ENCODE results near the gene IP6K2. TPM values are rescaled to one million over a fixed set of nuclear protein-coding genes. Genes with fewer than 3 reads are reported as not detected.

The IP6K2 gene
- total RNA-seq, 1 donor from 2014 or later, result 182 TPM

DNA sequence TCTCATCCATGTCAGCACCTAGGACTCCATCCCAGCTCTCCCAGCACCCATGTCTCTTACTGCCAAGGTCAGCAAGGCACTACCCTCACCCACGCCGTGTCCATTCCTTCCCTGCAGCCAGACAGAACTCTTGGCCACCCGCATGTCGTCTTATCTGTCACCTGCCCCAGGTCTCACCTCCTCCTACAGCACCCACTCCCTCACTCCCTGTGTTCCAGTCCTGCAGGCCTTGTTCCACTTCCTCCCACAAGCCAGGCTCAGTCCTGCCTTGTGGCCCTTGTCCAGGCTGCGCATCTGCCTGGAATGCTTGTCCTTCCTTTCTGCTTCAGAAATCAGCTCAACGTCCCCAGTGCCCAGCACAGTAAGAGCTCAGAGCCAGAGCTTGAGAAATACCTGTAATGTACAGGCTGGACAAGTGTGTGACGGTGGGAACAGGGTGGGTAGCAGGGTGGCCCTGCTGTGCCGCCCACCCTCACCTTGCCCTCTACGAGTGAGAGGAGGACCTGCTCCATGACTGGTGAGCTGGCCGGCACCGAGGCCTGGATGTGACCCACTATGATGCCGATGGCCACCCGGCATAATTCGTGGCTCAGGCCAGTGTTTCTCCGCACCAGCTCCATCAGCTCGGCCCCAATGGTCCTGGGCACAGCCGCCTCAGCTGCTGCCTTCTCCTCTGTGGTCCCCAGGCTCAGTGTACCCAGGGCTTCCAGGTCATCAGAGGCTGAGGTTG is 36.0 kb downstream of the IP6K2 start:
- H3K27ac Mint-ChIP-seq (ENCODE audit: unreplicated experiment), result peak overlapping the region; percentile 35
- DNase-seq, result no peak
- H3K4me3 Mint-ChIP-seq (ENCODE audit: unreplicated experiment), result no peak overlapping the region
- H3K36me3 Mint-ChIP-seq (ENCODE audit: unreplicated experiment), result peaks cover 8% of the 10 kb centered on the region
- H3K27me3 Mint-ChIP-seq (ENCODE audit: unreplicated experiment), result peaks cover 5% of the 10 kb centered on the region
- peaks cover under 1% of the 10 kb centered on the region for H3K9me3 Mint-ChIP-seq (ENCODE audit: unreplicated experiment)
- TF ChIP-seq, protein P1, sequence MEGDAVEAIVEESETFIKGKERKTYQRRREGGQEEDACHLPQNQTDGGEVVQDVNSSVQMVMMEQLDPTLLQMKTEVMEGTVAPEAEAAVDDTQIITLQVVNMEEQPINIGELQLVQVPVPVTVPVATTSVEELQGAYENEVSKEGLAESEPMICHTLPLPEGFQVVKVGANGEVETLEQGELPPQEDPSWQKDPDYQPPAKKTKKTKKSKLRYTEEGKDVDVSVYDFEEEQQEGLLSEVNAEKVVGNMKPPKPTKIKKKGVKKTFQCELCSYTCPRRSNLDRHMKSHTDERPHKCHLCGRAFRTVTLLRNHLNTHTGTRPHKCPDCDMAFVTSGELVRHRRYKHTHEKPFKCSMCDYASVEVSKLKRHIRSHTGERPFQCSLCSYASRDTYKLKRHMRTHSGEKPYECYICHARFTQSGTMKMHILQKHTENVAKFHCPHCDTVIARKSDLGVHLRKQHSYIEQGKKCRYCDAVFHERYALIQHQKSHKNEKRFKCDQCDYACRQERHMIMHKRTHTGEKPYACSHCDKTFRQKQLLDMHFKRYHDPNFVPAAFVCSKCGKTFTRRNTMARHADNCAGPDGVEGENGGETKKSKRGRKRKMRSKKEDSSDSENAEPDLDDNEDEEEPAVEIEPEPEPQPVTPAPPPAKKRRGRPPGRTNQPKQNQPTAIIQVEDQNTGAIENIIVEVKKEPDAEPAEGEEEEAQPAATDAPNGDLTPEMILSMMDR (IDR thresholded peaks at IDR 0.05; ENCODE audit: partially characterized antibody, unreplicated experiment), result no peak
- peaks cover 12% of the 10 kb centered on the region for H3K4me1 Mint-ChIP-seq (ENCODE audit: low read depth, unreplicated experiment)

DNA sequence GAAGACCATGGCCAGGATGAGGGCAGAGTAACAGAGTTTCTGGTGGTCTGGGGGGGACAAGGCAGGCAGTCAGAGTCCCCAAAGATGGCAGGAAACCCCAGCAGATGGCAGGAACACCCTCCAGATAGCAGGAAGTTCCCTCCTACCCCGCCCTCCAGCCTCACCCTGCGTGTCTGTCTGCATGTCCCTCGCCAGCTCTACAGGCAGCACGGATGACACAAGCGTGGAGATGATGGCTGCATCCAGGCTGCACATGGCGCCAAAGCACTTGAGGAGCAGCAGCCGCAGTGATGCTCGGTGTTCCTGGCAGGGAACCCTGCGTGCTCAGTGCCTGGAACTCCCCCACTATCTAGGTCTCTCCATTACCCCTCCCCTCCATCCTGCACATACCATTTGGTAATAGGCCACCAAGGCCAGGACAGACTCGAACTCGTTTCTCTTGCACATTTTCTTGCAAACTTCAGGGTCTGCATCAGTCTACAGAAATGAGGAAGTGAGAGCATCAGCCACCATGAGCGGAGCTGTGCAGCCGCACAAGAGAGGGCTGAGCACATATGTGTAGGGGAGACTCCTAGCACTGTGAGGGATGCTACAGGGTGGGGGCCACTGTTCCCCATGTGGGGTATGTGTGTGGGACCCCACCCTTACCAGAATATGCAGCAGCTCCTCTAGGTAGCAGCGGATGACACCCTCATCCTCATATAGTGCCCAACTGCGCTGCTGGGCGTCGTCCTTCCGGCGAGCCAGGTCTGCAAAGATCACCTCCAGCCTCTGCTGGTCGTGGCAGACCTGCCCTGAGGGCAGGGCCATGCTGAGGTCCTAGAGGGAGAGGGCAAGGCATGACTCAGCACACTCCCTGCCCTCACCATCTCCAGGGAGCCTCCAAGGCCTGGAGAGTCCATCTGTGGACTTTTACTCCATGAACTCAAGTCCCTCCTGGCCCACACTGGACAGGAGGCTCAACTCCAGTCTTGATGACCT is 37.3 kb downstream of the IP6K2 start:
- H3K9me3 Mint-ChIP-seq (ENCODE audit: unreplicated experiment), result no peaks in the 10 kb centered on the region
- H3K27me3 Mint-ChIP-seq (ENCODE audit: unreplicated experiment), result peaks cover 1% of the 10 kb centered on the region
- H3K27ac Mint-ChIP-seq (ENCODE audit: unreplicated experiment), result no peak overlapping the region
- DNase-seq, result no peak
- TF ChIP-seq, protein P1 (IDR thresholded peaks at IDR 0.05; ENCODE audit: partially characterized antibody, unreplicated experiment), result no peak
- H3K4me1 Mint-ChIP-seq (ENCODE audit: low read depth, unreplicated experiment), result peaks cover 11% of the 10 kb centered on the region
- peaks cover 12% of the 10 kb centered on the region for H3K36me3 Mint-ChIP-seq (ENCODE audit: unreplicated experiment)
- H3K4me3 Mint-ChIP-seq (ENCODE audit: unreplicated experiment), result no peak overlapping the region

DNA sequence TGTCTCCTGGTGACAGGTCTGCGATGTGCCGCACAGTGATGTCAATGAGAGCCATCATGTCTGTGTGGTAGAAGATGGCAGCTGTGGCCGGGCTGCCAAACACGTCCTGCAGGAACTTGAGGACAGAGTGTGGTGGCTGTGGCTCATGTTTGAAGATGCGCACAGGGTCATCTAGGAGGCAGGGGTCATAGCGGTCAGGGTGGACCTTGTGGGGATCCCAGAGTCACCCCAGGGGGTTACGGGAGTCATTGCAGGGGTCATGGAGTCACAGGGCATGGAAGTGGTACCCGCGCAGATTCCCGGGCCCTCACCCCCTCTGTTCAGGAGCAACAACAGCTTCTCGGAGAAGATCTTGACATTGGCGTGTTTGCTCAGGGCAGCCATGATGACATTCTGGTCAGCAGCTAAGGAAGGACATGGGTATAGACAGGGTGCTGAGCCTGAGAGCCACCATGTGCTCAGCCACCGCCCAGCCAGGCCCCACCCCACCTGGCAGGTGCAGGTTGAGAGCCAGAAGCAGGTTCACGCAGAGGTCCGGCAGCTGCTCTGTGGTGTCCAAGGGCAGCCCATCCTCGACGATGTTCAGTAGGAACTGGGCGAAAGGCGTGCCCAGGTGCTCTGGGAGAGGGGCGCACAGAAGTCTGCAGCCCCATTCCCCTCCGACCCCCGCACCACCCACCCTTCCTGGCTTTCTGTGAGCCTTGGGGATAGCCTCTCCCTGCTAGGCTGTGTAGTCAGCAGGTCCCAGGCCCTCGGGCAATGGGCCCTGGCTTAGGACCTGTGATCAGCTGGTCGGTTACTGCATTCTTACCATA is 38.2 kb downstream of the IP6K2 start:
- peaks cover 4% of the 10 kb centered on the region for H3K4me1 Mint-ChIP-seq (ENCODE audit: low read depth, unreplicated experiment)
- no peak overlapping the region for H3K27ac Mint-ChIP-seq (ENCODE audit: unreplicated experiment)
- no peaks in the 10 kb centered on the region for H3K9me3 Mint-ChIP-seq (ENCODE audit: unreplicated experiment)
- peaks cover 1% of the 10 kb centered on the region for H3K27me3 Mint-ChIP-seq (ENCODE audit: unreplicated experiment)
- DNase-seq, result no peak
- H3K36me3 Mint-ChIP-seq (ENCODE audit: unreplicated experiment), result peaks cover 12% of the 10 kb centered on the region
- TF ChIP-seq, protein P1 (IDR thresholded peaks at IDR 0.05; ENCODE audit: partially characterized antibody, unreplicated experiment), result no peak
- no peak overlapping the region for H3K4me3 Mint-ChIP-seq (ENCODE audit: unreplicated experiment)

DNA sequence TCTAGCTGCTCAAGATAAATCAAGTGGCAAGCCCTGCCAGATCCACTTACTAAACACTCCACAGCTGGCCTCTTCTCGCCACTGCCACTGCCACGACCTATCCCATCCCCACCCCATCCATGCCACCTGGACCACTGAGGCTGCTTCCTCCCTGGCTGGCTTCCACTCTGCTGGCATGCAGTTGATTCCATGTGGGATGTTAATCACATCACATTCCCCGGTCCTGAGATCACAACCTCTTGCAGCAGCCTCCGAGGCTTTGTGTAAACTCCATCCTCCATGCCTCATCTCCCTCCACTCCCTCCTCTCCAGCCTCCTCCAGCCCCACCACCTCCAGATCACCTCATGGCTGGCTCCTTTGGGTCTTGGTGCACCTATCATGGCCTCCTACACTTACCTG is 39.0 kb downstream of the IP6K2 start:
- TF ChIP-seq, protein P1 (IDR thresholded peaks at IDR 0.05; ENCODE audit: partially characterized antibody, unreplicated experiment), result no peak
- no peak for DNase-seq
- Mint-ChIP-seq H3K27me3 (ENCODE audit: unreplicated experiment) (peaks cover 1% of the 10 kb centered on the region), H3K9me3 (ENCODE audit: unreplicated experiment) (peaks cover 3% of the 10 kb centered on the region), H3K27ac (ENCODE audit: unreplicated experiment) (no peak overlapping the region), H3K4me1 (ENCODE audit: low read depth, unreplicated experiment) (peaks cover 4% of the 10 kb centered on the region), H3K36me3 (ENCODE audit: unreplicated experiment) (peaks cover 12% of the 10 kb centered on the region), H3K4me3 (ENCODE audit: unreplicated experiment) (no peak overlapping the region)
